Mammary epithelial cell (primary cell): Measurements from ENCODE around the gene TRIP13.

Experiments
- EZH2 ChIP-seq: IDR thresholded peaks from 2 replicates; pipeline ENCODE4 v1.6.1; 2012; ENCODE audit warnings: low read length, inconsistent platforms, borderline replicate concordance
- TF ChIP-seq, protein P1 (sequence below), 2 donors: IDR thresholded peaks in 1 of 2; conservative IDR thresholded peaks in 1 of 2; 2 replicates each; pipeline ENCODE4 v1.5.1; 2011 to 2012; ENCODE audit warnings: inconsistent platforms in 2 of 2, low read length in 2 of 2, mild to moderate bottlenecking in 2 of 2, control low read depth in 1 of 2, low read depth in 1 of 2; ENCODE audit not compliant: insufficient read depth in 1 of 2; ENCODE audit errors: extremely low read depth in 1 of 2

DNA sequence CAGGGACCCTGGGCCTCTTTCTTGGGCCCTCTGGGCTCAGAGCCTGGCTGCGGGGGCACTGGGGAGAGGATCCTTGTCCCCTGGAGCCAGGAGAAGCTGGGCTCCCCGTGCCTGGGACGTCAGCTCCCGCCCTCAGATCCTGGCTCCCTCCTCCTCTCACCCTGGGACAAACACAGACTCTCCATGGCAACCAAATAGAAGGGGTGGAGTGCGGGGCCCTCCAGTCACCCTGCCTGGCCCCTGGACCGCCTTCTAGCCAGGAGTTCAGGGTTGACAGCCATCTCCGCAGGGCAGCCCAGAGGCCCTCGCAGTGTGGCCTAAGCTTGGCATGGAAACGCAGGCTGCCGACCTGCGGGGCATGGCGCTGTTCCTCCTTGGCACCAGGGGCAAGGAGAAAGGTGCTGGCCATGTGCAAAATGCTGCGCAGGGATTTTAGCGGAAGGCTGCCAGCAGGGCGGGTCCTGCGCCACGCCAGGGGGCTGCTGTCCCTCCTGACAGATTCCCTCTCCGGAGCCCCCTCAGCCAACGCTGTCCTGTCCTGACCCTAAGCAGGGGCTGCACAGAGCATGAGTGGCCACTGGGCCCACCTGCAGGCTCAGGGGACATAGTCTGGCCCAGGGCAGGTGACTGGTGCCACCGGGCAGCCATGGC is 42.9 kb upstream of the TRIP13 start:
- TF ChIP-seq, protein P1, sequence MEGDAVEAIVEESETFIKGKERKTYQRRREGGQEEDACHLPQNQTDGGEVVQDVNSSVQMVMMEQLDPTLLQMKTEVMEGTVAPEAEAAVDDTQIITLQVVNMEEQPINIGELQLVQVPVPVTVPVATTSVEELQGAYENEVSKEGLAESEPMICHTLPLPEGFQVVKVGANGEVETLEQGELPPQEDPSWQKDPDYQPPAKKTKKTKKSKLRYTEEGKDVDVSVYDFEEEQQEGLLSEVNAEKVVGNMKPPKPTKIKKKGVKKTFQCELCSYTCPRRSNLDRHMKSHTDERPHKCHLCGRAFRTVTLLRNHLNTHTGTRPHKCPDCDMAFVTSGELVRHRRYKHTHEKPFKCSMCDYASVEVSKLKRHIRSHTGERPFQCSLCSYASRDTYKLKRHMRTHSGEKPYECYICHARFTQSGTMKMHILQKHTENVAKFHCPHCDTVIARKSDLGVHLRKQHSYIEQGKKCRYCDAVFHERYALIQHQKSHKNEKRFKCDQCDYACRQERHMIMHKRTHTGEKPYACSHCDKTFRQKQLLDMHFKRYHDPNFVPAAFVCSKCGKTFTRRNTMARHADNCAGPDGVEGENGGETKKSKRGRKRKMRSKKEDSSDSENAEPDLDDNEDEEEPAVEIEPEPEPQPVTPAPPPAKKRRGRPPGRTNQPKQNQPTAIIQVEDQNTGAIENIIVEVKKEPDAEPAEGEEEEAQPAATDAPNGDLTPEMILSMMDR (conservative IDR thresholded peaks at IDR 0.05 in 1 of 2, IDR thresholded peaks at IDR 0.05 in 1 of 2; ENCODE audit: extremely low read depth in 1 of 2, insufficient read depth in 1 of 2, low read depth in 1 of 2, low read length in 2 of 2) = no peak
- TF ChIP-seq EZH2 = no peak
